Osteocyte (in vitro differentiated cells): ENCODE data around the gene ADD2. TPM values are rescaled to one million over a fixed set of nuclear protein-coding genes. Genes with fewer than 3 reads are reported as not detected.

Source experiments
- DNase-seq: peaks from one replicate; pipeline ENCODE4 v3.0.0; 2021; ENCODE audit warnings: mixed read lengths; ENCODE audit not compliant: unreplicated experiment; ENCODE audit errors: extremely low spot score
- H3K27ac Mint-ChIP-seq: one replicate; pipeline ENCODE4 v1.8.0; 2021; ENCODE audit warnings: mild to moderate bottlenecking, mixed read lengths; ENCODE audit not compliant: unreplicated experiment
- H3K27me3 Mint-ChIP-seq: one replicate; pipeline ENCODE4 v1.8.0; 2021; ENCODE audit warnings: mixed read lengths; ENCODE audit not compliant: unreplicated experiment
- H3K36me3 Mint-ChIP-seq: one replicate; pipeline ENCODE4 v1.8.0; 2021; ENCODE audit warnings: mixed read lengths; ENCODE audit not compliant: unreplicated experiment
- H3K4me1 Mint-ChIP-seq: one replicate; pipeline ENCODE4 v1.8.0; 2021; ENCODE audit warnings: mixed read lengths; ENCODE audit not compliant: unreplicated experiment
- H3K4me3 Mint-ChIP-seq: one replicate; pipeline ENCODE4 v1.8.0; 2021; ENCODE audit warnings: mild to moderate bottlenecking, moderate library complexity, mixed read lengths; ENCODE audit not compliant: unreplicated experiment
- H3K9me3 Mint-ChIP-seq: one replicate; pipeline ENCODE4 v1.8.0; 2021; ENCODE audit warnings: mixed read lengths; ENCODE audit not compliant: unreplicated experiment
- total RNA-seq: library from RNA; stranded (reverse); gene quantifications from 2 replicates; pipeline ENCODE4 v1.2.1, GENCODE V29; 2021
- TF ChIP-seq, protein P1 (sequence below): fragments of 200-600 bp; sonication (generic); IDR thresholded peaks from 2 replicates; pipeline ENCODE4 v1.5.0; 2021; ENCODE audit warnings: antibody characterized with exemption, mild to moderate bottlenecking, moderate library complexity

ADD2 gene
- total RNA-seq, 1 donor from 2014 or later = not detected

DNA sequence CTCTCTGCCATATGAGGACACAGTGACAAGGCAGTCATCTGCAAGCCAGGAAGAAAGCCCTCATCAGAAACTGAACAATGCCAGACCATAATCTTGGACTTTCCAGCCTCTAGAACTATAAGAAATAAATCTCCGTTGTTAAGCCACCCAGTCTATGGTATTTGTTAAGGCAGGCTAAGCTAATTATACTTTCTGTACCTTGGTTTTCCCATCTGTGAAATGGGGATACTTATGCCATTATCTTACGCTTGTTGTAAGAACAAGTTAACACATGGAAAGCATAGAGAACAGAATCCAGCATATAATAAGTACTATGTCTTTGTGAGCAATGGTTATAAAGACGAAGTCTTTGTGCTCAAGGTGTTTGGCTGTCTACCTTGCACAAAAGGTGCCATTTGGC lies 8.3 kb upstream of the ADD2 start:
- H3K27me3 Mint-ChIP-seq = peaks cover 74% of the 10 kb centered on the region
- no peaks in the 10 kb centered on the region for H3K36me3 Mint-ChIP-seq
- no peaks in the 10 kb centered on the region for H3K4me1 Mint-ChIP-seq
- no peaks in the 10 kb centered on the region for H3K9me3 Mint-ChIP-seq
- TF ChIP-seq, protein P1, sequence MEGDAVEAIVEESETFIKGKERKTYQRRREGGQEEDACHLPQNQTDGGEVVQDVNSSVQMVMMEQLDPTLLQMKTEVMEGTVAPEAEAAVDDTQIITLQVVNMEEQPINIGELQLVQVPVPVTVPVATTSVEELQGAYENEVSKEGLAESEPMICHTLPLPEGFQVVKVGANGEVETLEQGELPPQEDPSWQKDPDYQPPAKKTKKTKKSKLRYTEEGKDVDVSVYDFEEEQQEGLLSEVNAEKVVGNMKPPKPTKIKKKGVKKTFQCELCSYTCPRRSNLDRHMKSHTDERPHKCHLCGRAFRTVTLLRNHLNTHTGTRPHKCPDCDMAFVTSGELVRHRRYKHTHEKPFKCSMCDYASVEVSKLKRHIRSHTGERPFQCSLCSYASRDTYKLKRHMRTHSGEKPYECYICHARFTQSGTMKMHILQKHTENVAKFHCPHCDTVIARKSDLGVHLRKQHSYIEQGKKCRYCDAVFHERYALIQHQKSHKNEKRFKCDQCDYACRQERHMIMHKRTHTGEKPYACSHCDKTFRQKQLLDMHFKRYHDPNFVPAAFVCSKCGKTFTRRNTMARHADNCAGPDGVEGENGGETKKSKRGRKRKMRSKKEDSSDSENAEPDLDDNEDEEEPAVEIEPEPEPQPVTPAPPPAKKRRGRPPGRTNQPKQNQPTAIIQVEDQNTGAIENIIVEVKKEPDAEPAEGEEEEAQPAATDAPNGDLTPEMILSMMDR = no peak
- H3K4me3 Mint-ChIP-seq = no peak overlapping the region
- no peak for DNase-seq
- H3K27ac Mint-ChIP-seq = no peak overlapping the region

DNA sequence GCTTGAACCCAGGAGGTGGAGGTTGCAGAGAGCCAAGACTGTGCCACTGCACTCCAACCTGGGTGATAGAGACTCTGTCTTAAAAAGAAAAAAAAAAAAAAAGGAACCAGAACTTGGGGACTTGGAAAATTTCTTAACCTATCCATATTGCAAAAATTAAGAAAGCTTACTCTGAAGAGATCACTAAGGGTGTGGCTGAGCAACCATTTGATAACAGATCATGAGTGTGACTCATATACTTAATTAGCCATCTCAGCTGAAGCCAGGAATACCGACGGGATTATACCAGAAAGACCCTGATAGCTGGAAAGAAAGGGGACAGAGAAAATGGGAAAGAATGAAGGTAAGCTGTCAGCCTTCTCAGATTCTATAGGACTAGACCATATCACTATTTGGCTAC lies 7.1 kb upstream of the ADD2 start:
- Mint-ChIP-seq H3K9me3 (no peaks in the 10 kb centered on the region), H3K36me3 (no peaks in the 10 kb centered on the region), H3K27me3 (peaks cover 73% of the 10 kb centered on the region), H3K4me1 (no peaks in the 10 kb centered on the region), H3K4me3 (no peak overlapping the region), H3K27ac (no peak overlapping the region)
- DNase-seq = no peak
- TF ChIP-seq, protein P1 = no peak

DNA sequence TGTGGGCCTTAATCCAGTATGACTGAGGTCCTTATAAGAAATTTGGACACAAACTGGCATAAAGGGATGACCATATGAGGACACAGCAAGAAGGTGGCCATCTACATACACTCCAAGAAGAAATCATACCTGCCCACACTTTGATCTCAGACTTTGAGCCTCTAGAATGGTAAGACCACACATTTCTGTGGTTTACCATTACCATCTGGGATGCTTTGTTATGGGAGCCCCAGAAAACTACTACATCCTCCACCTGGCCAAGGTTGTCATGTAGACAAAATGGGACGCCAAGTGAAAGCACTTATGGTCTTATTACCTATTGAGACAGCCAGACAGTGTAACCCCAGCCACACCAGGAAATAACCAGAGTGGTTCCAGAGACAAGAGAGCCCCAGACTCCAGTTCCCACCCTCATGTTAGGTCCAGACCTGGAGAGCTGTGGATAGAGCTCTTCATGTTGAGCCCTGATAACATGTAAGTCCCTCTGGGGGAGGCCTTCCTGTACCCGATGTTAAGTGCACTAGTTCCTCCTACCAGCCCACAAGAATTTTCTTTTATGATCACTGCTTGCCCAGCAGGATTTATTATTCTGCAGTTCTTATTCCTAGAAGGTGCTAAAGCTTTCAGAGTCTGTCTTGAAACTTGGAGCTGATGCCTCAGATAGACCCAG lies 4.6 kb upstream of the ADD2 start:
- H3K36me3 Mint-ChIP-seq = no peaks in the 10 kb centered on the region
- TF ChIP-seq, protein P1 = no peak
- no peak overlapping the region for H3K27ac Mint-ChIP-seq
- H3K4me1 Mint-ChIP-seq = peaks cover 4% of the 10 kb centered on the region
- no peak for DNase-seq
- H3K9me3 Mint-ChIP-seq = no peaks in the 10 kb centered on the region
- H3K27me3 Mint-ChIP-seq = peaks cover 74% of the 10 kb centered on the region
- H3K4me3 Mint-ChIP-seq = no peak overlapping the region

DNA sequence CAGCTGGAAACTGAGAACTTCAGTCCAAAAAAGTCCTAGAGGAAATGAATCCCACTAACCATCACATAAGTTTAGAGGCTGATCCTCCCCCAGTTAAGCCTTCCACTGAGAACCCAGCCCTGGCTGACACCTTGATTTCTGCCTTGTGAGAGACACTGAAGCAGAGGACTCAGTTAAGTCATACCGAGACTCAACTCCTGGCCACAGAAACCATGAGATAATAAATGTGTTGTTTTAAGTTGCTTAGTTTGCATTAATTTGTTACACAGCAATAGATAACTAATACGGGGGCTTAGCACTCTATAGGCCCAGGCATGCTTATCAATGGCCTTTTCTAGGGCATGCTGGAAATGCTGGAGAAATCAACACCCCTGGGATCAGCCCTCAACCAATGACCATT lies 3.4 kb upstream of the ADD2 start:
- TF ChIP-seq, protein P1 = no peak
- H3K27me3 Mint-ChIP-seq = peaks cover 74% of the 10 kb centered on the region
- H3K4me1 Mint-ChIP-seq = peaks cover 10% of the 10 kb centered on the region
- H3K36me3 Mint-ChIP-seq = no peaks in the 10 kb centered on the region
- no peak overlapping the region for H3K27ac Mint-ChIP-seq
- H3K9me3 Mint-ChIP-seq = no peaks in the 10 kb centered on the region
- DNase-seq = no peak
- H3K4me3 Mint-ChIP-seq = no peak overlapping the region

DNA sequence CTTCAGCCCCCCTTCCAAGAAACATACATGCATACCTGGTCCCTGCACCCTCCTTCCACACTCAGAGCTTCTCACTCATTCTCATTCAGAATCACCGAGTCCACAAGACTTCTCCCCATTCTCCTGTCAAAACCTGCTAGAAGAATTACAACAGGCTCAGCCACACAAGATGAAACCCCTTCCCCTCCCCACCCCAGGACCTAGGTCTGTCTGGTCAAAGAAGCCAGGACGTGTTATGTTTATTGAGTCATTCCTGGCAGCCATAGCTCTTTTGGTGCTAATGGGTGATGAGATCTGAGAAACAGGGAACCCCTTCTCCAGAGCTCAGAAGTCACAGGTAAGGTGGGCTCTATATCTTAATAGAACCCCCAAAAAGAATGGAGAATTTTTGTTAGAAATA lies 1.4 kb upstream of the ADD2 start:
- DNase-seq = no peak
- peaks cover 11% of the 10 kb centered on the region for H3K4me1 Mint-ChIP-seq
- H3K4me3 Mint-ChIP-seq = no peak overlapping the region
- TF ChIP-seq, protein P1 = no peak
- H3K9me3 Mint-ChIP-seq = no peaks in the 10 kb centered on the region
- no peak overlapping the region for H3K27ac Mint-ChIP-seq
- H3K36me3 Mint-ChIP-seq = no peaks in the 10 kb centered on the region
- H3K27me3 Mint-ChIP-seq = peaks cover 75% of the 10 kb centered on the region
